Activated CD4-positive, alpha-beta T cell treated with anti-CD3 and anti-CD28 coated beads for 48 hours (primary cell): ENCODE data around the gene SNPH.
A peak's percentile ranks its signal among the peaks of the same experiment; 100 is the strongest.
"Not testable (repeated sequence)": the region's sequence is repeated elsewhere in the genome, so short reads cannot be mapped to it uniquely, and the experiment has no call there.

Source experiments
- DNase-seq: peaks from one replicate; pipeline ENCODE4 v3.0.0-alpha.2; 2020

SNPH gene

DNA sequence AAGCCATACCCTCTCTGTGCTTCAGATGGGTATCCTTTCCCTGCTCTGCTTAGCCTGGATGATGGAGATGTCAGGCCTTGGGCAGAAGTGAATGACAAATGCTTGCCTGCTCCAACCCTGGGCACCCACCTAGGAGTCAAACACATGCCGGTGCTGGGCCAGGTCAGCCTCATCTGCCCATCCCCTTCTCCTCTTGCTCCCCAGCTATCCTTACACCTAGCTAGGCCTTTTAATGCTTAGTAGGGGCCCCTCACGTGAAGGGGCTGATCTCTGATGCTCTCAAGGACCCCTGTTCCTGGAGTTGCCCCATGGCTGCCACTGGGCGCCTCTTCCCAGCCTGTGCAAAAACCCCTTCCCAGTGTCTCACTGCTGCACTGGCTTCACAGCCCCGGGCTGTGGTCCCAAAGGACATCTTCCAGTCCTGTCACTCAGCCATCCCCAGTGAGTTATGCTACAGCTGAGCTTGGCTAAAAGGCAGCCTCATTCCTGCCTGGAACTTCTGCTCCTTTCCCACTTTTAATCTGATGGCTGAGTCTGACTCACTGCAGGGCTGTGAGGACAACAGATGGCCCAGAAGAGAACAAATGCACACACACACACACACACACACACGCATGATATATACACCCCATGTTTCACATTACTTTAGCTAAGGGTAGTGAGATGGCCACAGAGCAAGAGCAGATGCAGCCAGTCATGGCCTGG, 75.6 kb downstream of the SNPH start:
- DNase-seq, result no peak

DNA sequence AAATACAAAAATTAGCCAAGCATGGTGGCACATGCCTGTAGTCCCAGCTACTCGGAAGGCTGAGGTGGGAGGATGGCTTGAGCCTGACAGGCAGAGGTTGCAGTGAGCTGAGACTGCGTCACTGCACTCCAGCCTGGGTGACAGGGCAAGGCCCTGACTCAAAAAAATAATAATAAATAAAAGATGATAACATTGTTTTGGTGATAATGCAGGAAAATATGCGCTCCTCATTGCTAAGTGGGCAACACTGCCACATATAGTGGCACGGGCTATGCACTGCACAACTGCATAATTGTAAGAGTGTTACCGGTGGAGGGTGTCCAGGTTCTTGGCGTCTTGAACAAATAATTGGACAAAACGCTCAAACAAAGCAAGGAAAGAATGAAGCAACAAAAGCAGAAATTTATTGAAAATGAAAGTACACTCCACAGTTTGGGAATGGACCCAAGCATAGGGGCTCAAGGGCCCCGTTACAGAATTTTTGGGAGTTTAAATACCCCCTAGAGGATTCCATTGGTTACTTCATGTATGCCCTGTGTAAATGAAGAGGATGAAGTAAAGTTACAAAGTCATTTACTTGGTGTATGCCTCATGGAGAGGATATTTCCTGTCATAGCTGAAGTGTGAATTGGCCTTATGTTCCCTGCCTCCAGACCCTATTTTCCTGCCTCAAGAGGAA, 77.5 kb downstream of the SNPH start:
- not testable (repeated sequence) for DNase-seq

DNA sequence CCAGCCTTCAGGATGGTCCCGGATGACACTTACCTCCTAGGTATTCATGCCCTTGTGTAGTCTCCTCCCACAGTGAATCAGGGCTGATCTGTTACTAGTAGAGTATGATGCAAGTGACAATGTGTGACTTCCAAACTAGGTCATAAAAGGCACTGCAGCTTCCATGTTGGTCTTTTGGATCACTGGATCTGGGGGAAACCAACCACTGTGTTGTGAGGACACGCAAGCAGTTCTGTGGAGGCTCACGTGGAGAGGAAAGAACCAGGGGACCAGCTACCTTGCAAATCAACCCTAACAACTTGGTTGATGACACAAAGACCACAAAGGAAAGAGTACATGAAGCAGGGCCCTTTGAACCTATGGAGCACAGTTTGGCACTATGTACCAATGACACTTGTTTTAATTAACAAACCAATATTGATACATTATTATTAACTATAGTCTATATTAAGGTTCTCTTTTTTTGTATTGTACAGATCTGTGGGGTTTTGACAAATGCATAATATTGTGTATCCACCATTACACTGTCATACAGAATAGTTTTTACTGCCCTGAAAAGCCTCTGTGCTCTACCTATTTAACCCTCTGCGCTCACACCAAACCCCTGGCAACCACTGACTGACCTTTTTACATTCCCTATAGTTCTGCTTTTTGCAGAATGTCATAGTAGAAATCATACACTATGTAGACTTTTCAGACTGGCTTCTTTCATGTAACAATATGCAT, 79.1 kb downstream of the SNPH start:
- DNase-seq, result no peak

DNA sequence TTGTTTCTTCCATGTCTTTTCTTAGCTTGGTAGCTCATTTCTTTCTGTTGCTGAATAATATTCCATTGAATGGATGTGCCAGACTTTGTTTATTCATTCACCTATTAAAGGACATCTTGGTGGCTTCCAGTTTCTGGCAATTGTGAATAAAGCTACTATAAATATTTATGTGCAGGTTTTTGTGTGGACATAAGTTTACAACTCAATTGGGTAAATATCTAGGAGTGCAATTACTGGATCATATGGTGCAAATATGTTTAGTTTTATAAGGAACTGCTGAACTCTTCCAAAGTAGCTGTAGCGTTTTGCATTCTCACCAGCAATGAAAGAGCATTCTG, 79.6 kb downstream of the SNPH start:
- DNase-seq, result no peak

DNA sequence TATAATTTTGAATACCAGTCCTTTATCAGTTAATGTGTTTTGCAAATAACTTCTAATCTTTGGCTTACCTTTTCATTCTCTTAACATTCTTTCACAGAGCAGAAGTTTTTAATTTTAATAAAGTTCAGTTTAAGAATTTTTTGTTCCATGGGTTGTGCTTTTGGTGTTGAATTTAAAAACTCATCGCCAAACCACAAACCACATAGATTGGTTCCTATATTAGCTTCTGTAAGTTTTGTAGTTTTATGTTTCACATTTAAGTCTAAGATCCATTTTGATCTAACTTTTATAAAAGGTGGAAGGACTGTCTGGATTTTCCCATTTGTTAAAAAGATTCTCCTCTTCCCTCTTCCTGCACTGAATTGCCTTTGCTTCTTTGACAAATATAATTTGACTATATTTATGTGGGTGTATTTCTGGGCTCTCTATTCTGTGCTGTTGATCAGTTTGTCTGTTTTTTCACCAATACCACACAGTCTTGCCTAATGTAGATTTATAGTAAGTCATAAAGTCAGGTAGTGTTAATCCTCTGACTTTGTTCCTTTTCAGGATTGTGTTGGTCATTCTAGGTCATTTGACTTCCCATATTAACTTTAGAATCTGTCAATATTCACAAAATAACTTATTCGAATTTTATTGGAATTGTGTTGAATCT, 80.3 kb downstream of the SNPH start:
- no peak for DNase-seq

DNA sequence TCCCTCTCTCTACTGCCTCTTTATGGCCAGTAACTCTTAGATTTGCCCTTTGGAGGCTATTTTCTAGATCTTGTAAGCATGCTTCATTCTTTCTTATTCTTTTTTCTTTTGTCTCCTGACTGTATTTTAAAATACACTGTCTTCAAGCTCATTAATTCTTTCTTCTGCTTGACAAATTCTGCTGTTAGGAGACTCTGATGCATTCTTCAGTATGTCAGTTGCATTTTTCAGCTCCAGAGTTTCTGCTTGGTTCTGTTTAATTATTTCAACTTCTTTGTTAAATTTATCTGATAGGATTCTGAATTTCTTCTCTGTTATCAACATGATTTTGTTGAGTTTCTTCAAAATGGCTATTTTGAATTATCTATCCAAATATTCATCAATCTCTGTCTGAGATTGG, 87.9 kb downstream of the SNPH start:
- no peak for DNase-seq

DNA sequence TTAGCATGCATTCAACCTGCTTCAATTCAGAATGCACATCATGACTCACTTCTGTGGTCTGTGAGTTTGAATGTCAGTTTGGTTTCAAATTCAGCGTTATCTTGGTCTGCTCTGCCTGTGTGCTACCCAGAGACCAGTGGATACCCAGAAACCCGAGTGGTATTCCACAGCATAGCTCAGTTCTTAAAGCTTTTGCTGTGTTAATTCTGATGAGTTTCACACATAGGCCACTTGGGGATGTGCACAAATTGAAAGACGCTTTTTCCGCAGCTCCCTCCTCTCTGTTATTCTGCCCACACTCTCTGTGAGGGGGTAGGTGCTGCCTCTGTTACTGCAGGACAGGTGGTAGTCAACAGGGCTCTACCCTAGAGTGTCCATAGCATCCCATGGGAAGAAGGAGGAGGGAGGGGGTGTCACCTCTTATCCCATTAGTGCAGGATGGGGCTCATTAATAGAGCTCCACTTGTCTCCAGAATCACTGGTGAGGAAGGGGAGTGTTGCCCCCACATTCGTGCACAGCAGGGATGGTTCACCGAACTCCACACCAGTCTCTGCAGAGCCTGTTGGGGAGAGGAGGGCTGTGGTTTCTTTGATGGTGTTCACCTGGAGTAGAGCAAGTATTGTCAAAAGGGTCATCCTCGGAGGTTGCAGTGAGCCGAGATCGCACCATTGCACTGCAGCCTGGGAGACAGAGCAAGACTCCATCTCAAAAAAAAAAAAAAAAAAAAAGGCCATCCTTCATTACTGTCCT, 92.0 kb downstream of the SNPH start:
- peak; percentile 48 for DNase-seq
